Measurements from ENCODE around the gene MEAF6. TPM values are rescaled to one million over a fixed set of nuclear protein-coding genes. Genes with fewer than 3 reads are reported as not detected.
"Not testable (repeated sequence)": the region's sequence is repeated elsewhere in the genome, so short reads cannot be mapped to it uniquely, and the experiment has no call there.

The MEAF6 gene
- total RNA-seq, 1 donor from 2014 or later = 83.1 TPM

DNA sequence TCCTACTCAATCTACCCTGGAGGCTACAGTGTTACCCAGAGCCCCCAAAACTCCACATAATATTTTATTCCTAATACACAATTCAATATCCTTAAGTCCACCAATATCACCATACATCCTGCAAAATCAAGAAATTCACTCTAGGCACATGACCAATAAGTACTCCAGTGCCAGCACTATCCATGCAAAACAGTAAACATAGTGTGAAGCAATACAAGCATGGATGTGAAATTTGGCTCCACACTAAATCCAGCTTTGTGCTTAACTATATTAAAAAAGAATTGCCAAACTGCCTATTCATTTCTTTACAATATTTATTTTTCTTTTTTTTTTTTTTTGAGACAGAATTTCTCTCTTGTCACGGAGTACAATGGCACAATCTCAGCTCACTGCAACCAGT is 3.0 kb upstream of the MEAF6 start:
- Mint-ChIP-seq H3K4me3 (ENCODE audit: low read depth) (no peak overlapping the region), H3K9me3 (ENCODE audit: low read depth) (no peaks in the 10 kb centered on the region), H3K27me3 (peaks cover 3% of the 10 kb centered on the region), H3K27ac (no peak overlapping the region), H3K36me3 (ENCODE audit: insufficient read depth) (no peaks in the 10 kb centered on the region), H3K4me1 (ENCODE audit: low read depth) (peaks cover 12% of the 10 kb centered on the region)
- no peak for DNase-seq (ENCODE audit: low spot score, unreplicated experiment)
- TF ChIP-seq, protein P1, sequence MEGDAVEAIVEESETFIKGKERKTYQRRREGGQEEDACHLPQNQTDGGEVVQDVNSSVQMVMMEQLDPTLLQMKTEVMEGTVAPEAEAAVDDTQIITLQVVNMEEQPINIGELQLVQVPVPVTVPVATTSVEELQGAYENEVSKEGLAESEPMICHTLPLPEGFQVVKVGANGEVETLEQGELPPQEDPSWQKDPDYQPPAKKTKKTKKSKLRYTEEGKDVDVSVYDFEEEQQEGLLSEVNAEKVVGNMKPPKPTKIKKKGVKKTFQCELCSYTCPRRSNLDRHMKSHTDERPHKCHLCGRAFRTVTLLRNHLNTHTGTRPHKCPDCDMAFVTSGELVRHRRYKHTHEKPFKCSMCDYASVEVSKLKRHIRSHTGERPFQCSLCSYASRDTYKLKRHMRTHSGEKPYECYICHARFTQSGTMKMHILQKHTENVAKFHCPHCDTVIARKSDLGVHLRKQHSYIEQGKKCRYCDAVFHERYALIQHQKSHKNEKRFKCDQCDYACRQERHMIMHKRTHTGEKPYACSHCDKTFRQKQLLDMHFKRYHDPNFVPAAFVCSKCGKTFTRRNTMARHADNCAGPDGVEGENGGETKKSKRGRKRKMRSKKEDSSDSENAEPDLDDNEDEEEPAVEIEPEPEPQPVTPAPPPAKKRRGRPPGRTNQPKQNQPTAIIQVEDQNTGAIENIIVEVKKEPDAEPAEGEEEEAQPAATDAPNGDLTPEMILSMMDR (IDR thresholded peaks at IDR 0.05; ENCODE audit: unreplicated experiment) = no peak

DNA sequence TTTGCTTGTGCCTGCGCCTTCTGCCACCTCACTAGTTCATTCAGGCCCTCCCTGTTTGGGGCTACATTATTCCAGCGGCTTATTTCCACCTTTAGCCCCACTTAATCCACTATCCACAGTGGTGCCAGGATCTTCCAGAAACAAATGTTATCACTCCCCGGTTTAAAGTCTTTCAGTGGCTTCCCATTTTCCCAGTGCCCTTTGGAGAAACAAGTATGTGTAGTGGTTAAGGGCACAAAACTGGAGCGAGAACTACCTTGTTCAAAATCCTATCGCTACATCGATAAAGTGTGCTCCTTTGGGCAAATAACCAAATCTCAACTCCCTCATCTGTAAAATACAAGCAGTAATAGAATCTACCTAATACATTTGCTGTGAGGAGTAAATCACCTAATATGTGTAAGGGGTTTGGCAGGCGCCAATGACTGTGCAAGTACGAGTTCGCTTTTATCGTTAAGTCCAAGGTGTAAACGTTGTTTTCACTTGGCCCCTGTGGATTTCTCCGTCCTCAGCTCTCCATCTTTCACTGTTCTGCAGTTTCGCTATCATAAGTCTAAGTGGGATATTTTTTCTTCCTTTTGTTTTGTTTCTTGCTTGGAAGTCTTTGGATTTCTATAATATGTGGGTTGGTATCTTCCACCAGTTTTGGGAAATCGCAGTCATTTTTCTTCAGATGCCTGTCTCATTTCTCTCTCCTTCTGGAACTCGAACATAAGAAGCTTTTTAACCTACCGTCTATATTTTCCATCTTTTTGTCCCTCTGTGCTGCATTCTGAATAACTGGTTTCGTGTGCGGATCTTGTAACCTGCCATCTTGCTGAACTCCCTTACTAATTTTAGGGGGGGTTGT is 844 bp upstream of the MEAF6 start:
- DNase-seq (ENCODE audit: low spot score, unreplicated experiment) = no peak
- Mint-ChIP-seq H3K27ac (peak overlapping the region; percentile 99), H3K4me1 (ENCODE audit: low read depth) (peaks cover 12% of the 10 kb centered on the region), H3K36me3 (ENCODE audit: insufficient read depth) (peaks cover 5% of the 10 kb centered on the region), H3K27me3 (peaks cover 3% of the 10 kb centered on the region), H3K9me3 (ENCODE audit: low read depth) (no peaks in the 10 kb centered on the region), H3K4me3 (ENCODE audit: low read depth) (peak overlapping the region; percentile 88)
- TF ChIP-seq, protein P1 (IDR thresholded peaks at IDR 0.05; ENCODE audit: unreplicated experiment) = no peak

DNA sequence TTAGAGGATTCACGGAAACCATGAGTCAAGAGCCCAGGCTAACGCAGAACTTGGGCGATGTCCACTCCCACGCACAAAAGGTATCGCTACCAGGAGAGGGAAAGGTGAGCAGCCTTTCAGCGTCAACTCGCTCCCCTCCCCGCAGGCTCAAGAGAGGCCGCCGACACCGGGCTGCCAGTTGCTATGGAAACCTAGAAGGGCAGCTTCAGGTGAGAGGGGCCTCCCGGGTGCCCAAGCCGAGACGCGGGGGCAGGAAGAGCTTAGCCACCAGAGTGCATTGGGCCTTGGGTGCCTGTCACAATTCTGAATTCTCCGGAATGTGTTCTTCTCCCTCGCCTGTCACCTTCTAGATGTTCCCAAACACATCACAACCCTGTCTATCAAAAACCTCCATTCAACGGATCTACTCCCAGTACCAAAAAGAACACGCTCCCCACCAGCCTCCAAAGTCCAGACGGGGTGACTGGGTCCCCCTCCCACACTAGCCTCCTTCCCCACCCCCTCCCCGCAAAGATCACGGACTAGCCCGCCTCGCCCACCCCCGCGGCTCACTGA is 694 bp downstream of the MEAF6 start:
- Mint-ChIP-seq H3K4me1 (ENCODE audit: low read depth) (peaks cover 12% of the 10 kb centered on the region), H3K27ac (peak overlapping the region; percentile 94), H3K4me3 (ENCODE audit: low read depth) (peak overlapping the region; percentile 97), H3K9me3 (ENCODE audit: low read depth) (no peaks in the 10 kb centered on the region), H3K36me3 (ENCODE audit: insufficient read depth) (peaks cover 10% of the 10 kb centered on the region), H3K27me3 (no peaks in the 10 kb centered on the region)
- TF ChIP-seq, protein P1 (IDR thresholded peaks at IDR 0.05; ENCODE audit: unreplicated experiment) = no peak
- peak; percentile 44 for DNase-seq (ENCODE audit: low spot score, unreplicated experiment)

DNA sequence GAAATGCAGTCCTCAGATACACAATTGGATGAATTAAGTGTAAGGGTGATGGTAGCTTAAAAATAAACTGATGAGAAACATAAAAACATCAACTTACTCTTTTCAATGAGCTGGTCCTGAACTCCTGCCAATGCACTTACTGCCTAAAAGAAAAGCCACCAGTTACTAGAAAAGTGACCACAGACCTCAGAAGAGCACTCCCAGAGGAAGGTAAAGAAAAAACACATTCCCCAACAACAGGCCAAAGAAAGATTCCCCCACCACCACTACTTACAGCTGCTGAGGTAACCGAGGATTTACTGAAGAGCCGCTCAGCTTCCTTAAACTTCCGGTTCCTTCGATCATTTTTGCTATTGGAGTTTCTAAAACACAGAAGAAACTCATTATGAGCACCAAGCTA is 5.4 kb downstream of the MEAF6 start:
- TF ChIP-seq, protein P1 (IDR thresholded peaks at IDR 0.05; ENCODE audit: unreplicated experiment) = peak; percentile 11
- Mint-ChIP-seq H3K27me3 (no peaks in the 10 kb centered on the region), H3K36me3 (ENCODE audit: insufficient read depth) (peaks cover 21% of the 10 kb centered on the region), H3K4me1 (ENCODE audit: low read depth) (peaks cover 4% of the 10 kb centered on the region), H3K27ac (no peak overlapping the region), H3K9me3 (ENCODE audit: low read depth) (no peaks in the 10 kb centered on the region), H3K4me3 (ENCODE audit: low read depth) (no peak overlapping the region)
- DNase-seq (ENCODE audit: low spot score, unreplicated experiment) = no peak

DNA sequence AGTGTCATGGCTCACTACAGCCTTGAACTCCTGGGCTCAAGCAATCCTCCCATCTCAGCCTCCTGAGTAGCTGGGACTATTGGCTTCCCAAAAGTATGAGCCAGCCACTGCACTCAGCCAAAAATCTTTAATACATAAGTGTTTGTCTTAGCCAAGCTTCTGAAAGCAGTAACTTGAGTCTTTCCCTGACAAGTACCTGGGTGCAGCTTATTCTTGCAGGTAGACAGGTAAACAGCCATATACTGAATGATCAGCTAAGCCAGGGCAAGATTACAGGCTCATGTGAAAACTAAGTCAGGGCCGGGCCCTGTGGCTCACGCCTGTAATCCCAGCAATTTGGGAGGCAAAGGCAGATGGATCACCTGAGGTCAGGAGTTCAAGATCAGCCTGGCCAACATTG is 7.8 kb downstream of the MEAF6 start:
- no peak overlapping the region for H3K4me3 Mint-ChIP-seq (ENCODE audit: low read depth)
- TF ChIP-seq, protein P1 (IDR thresholded peaks at IDR 0.05; ENCODE audit: unreplicated experiment) = no peak
- no peaks in the 10 kb centered on the region for H3K4me1 Mint-ChIP-seq (ENCODE audit: low read depth)
- no peaks in the 10 kb centered on the region for H3K27me3 Mint-ChIP-seq
- DNase-seq (ENCODE audit: low spot score, unreplicated experiment) = no peak
- H3K36me3 Mint-ChIP-seq (ENCODE audit: insufficient read depth) = peaks cover 23% of the 10 kb centered on the region
- no peak overlapping the region for H3K27ac Mint-ChIP-seq
- H3K9me3 Mint-ChIP-seq (ENCODE audit: low read depth) = no peaks in the 10 kb centered on the region

DNA sequence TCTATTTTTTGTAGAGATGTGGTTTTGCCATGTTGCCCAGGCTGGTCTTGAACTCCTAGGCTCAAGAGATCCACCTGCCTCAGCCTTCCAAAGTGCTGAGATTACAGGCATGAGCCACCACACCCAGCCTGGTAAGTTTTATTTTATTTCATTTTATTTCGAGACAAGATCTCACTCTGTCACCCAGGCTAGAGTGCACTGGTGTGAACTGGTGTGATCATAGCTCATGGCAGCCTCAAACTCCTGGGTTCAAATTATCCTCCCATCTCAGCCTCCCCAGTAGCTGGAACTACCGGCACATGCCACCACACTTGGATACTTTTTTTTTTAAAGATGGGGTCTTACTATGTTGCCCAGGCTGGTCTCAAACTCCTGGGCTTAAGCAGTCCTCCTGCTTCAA is 11.8 kb downstream of the MEAF6 start:
- not testable (repeated sequence) for H3K9me3 Mint-ChIP-seq (ENCODE audit: low read depth); DNase-seq (ENCODE audit: low spot score, unreplicated experiment); H3K4me1 Mint-ChIP-seq (ENCODE audit: low read depth); H3K27me3 Mint-ChIP-seq; H3K4me3 Mint-ChIP-seq (ENCODE audit: low read depth); H3K27ac Mint-ChIP-seq
- H3K36me3 Mint-ChIP-seq (ENCODE audit: insufficient read depth) = peaks cover 19% of the 10 kb centered on the region
